DOHH2 (cell line): ENCODE results near the gene MAP2K6.

ENCODE experiments used
- H3F3A ChIP-seq: fragments of 200-600 bp; sonication (generic), shearing (Covaris generic); 2 replicates; pipeline ENCODE4 v1.6.0; 2016; ENCODE audit warnings: antibody characterized with exemption, mild to moderate bottlenecking; ENCODE audit not compliant: control insufficient read depth, insufficient read depth
- H3K27ac ChIP-seq: fragments of 200-600 bp; sonication (generic); 2 replicates; pipeline ENCODE4 v1.5.1; 2014; ENCODE audit warnings: low read depth, mild to moderate bottlenecking, low read length, moderate library complexity
- H3K27me3 ChIP-seq: fragments of 200-600 bp; sonication (generic); 2 replicates; pipeline ENCODE4 v1.6.1; 2014; ENCODE audit warnings: mild to moderate bottlenecking, low read length, mixed read lengths; ENCODE audit not compliant: control insufficient read depth
- H3K36me3 ChIP-seq: fragments of 200-600 bp; sonication (generic); 2 replicates; pipeline ENCODE4 v1.6.1; 2014; ENCODE audit warnings: mild to moderate bottlenecking, low read length, moderate library complexity, mixed read lengths; ENCODE audit not compliant: control insufficient read depth
- H3K4me1 ChIP-seq: fragments of 200-600 bp; sonication (generic); 2 replicates; pipeline ENCODE4 v1.6.1; 2014; ENCODE audit warnings: mild to moderate bottlenecking, low read length, mixed read lengths; ENCODE audit not compliant: control insufficient read depth
- H3K4me2 ChIP-seq: fragments of 200-600 bp; sonication (generic); 2 replicates; pipeline ENCODE4 v1.6.0; 2014; ENCODE audit warnings: mild to moderate bottlenecking, low read length, moderate library complexity
- H3K4me3 ChIP-seq: fragments of 200-600 bp; sonication (generic); 2 replicates; pipeline ENCODE4 v1.5.1; 2014; ENCODE audit warnings: mild to moderate bottlenecking, low read length, mixed read lengths
- H3K79me2 ChIP-seq: fragments of 200-600 bp; sonication (generic); 2 replicates; pipeline ENCODE4 v1.6.1; 2014; ENCODE audit warnings: mild to moderate bottlenecking, low read length, mixed read lengths; ENCODE audit not compliant: control insufficient read depth
- H3K9me2 ChIP-seq: fragments of 200-600 bp; sonication (generic); replicated peaks from 2 replicates; pipeline ENCODE4 v1.6.1; 2014; ENCODE audit warnings: mild to moderate bottlenecking, low read length, mixed read lengths; ENCODE audit not compliant: control insufficient read depth
- H3K9me3 ChIP-seq: fragments of 200-600 bp; sonication (generic); 2 replicates; pipeline ENCODE4 v1.6.1; 2014; ENCODE audit warnings: antibody characterized with exemption, low read length, mixed read lengths; ENCODE audit not compliant: control insufficient read depth, insufficient read depth
- H4K20me1 ChIP-seq: fragments of 200-600 bp; sonication (generic); 2 replicates; pipeline ENCODE4 v1.6.0; 2014; ENCODE audit warnings: low read depth, mild to moderate bottlenecking, antibody characterized with exemption, low read length, moderate library complexity; ENCODE audit not compliant: control insufficient read depth, insufficient read depth
- CTCF ChIP-seq: fragments of 200-600 bp; sonication (generic); IDR thresholded peaks from one replicate; pipeline ENCODE4 v1.5.1; 2014; ENCODE audit warnings: antibody characterized with exemption, mild to moderate bottlenecking, low read depth, low read length; ENCODE audit not compliant: poor library complexity, severe bottlenecking
- EZH2phosphoT487 ChIP-seq: fragments of 200-600 bp; sonication (generic); IDR thresholded peaks from 2 replicates; pipeline ENCODE4 v1.6.1; 2017; ENCODE audit warnings: borderline replicate concordance, mild to moderate bottlenecking, antibody characterized with exemption, low read length, moderate library complexity, mixed read lengths

MAP2K6 gene

GRCh38 chr17:69597898-69598692 lies 183.6 kb downstream of the MAP2K6 start:
- Histone ChIP-seq H3F3A (no peaks in the 10 kb centered on the region), H3K4me2 (no peak overlapping the region), H3K4me3 (no peak overlapping the region), H3K79me2 (no peaks in the 10 kb centered on the region), H4K20me1 (no peaks in the 10 kb centered on the region), H3K27me3 (no peaks in the 10 kb centered on the region), H3K27ac (no peak overlapping the region), H3K4me1 (peaks cover 23% of the 10 kb centered on the region), H3K9me3 (no peaks in the 10 kb centered on the region), H3K36me3 (no peaks in the 10 kb centered on the region), H3K9me2 (no peaks in the 10 kb centered on the region)
- TF ChIP-seq EZH2phosphoT487, result no peak
- no peak for TF ChIP-seq CTCF

GRCh38 chr17:69602972-69603371 lies 188.5 kb downstream of the MAP2K6 start:
- Histone ChIP-seq H3F3A (no peaks in the 10 kb centered on the region), H4K20me1 (no peaks in the 10 kb centered on the region), H3K4me2 (0 out of 2 replicates have a peak overlapping the region, but pooled peaks have one; percentile 1), H3K9me2 (no peaks in the 10 kb centered on the region), H3K4me1 (peaks cover 41% of the 10 kb centered on the region), H3K27me3 (no peaks in the 10 kb centered on the region), H3K4me3 (no peak overlapping the region), H3K79me2 (no peaks in the 10 kb centered on the region), H3K27ac (no peak overlapping the region), H3K36me3 (no peaks in the 10 kb centered on the region), H3K9me3 (no peaks in the 10 kb centered on the region)
- TF ChIP-seq EZH2phosphoT487 (no peak), CTCF (no peak)
